Stimulated activated CD4-positive, alpha-beta T cell treated with anti-CD3 and anti-CD28 coated beads, Interleukin-1b, Interleukin-23, amount 100 ng/mL, for 1 hour (primary cell): ENCODE measurements around the gene PRR19.
"Not testable (repeated sequence)": the region's sequence is repeated elsewhere in the genome, so short reads cannot be mapped to it uniquely, and the experiment has no call there.

Source experiments
- DNase-seq, 2 donors: peaks; one replicate each; pipeline ENCODE4 v3.0.0-alpha.2; 2020; ENCODE audit warnings: low read depth in 2 of 2

PRR19 gene

DNA sequence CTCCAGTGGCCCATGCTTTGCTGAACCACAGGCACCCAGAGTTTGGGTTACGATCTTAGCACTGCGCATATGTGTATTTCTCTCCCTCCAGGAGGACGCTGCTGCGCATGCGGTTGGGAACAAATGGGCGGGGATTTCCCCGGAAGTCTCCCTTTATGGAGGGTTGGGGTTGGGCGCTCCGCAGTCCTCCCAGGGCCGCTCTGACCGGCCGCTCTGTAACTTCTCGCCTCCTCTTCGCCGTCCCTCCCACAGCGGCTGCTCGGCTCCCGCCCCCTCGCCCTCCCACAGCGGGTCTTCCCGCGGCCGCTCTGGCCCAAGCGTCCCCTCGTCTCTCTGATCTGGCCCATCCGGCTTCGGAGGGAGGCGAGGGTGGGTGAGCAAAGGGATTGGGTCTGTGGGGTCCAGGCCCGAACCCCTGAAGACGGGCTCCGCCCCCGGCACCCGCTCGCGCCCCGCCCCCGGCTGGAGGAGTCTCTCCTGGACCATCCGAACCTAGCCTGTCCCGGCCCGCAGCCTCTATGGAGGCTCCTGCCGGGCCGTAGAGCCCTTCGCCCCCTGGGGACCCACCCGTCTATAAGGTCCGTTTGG lies 23.5 kb downstream of the PRR19 start, which contains the start of gene MEGF8:
TSS of gene MEGF8 (plus strand) at position 328 of the 588 bp plus-strand sequence. CDS start 609 bp downstream, outside the sequence.
- DNase-seq: peak; percentile 96

DNA sequence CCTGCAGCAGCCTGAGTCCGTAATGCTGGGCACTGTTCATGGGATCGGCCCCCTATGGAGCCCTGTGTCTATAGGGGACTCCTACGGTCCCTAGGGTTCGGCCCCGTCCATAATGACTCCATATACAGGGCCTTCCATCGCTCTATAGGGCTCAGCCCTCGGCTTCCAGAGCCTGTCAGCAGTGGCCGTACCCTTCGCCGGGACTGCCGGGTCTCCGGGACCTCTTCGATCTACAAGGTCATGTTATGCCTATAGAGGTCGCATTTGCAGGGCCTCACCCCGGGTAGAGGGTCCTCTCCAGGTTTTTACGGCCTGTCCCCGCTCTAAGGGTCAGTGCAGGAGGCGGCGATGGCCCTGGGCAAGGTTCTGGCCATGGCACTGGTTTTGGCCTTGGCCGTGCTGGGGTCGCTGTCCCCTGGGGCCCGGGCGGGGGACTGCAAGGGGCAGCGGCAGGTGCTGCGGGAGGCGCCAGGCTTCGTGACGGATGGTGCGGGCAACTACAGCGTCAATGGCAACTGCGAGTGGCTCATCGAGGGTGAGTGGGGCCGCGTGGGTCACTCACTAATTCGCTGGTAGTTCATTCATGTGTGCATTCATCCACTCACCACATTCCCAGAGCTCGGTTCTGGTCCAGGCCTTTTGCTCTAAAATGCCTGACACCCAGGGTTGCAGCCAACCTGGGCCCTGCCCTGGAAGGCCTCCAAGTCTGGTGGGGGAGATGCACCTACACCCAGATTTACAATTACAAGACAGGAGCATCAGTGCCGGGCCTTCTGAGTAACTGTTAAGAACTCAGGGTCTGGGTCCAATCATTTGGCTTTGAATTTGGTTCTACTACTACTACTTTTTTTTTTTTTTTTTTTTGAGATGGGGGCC lies 24.2 kb downstream of the PRR19 start:
- no peak for DNase-seq

DNA sequence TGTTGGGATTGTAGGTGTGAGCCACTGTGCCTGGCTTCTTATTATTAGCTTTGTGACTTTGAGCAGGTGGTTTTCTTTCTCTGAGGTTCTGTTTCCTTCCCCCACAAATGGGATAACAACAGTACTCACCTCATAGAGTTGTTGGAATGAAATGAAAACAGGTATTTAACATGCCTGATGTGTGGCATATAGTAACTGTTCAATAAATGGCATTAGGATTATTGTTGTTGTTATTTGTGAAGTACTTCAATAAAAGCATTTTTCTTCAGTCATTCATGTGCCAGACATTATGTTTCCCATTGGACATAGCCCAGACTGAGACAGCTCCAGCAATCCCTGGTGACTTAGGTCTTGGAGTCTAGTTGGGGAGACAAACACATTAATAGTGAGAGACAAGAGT lies 25.0 kb downstream of the PRR19 start:
- DNase-seq: no peak

DNA sequence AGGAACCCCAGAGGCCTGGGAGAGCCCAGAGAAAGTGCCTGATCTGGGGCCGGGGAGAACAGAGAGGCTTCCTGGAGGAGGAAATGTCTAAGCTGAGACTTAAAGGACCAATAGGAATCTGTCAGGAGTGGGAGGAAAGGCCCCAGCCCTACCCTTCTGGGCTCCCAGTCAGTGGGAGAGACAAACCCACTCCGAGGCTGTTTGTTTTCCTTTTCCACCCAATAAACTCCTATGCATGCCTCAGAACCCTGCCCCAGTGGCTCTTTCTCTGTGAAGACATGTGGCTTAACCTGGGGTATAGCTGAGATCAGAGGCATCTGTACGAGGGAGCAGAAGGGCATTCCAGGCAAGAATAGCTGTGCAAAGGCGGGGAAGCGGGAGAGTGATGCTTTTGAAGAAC lies 25.4 kb downstream of the PRR19 start:
- no peak for DNase-seq

DNA sequence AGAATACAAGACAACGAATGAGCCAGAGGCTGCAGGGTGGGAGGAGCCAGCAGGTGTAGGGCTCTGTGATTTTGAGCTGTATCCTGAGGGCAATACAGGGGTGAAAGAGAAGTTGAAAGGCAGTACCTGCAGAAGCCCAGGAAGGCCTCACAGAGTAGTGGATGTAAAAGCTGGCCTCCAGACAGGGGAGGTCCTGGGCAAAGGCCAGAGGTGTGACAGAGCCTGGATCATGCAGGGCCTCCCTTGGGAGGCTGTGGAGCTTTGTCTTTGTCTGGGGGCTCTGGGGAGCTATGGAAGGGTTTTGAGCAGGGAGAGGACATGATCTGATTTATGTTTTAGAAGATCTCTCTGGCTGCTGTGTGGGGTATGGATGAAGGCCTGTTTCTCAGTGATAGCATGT lies 26.2 kb downstream of the PRR19 start:
- DNase-seq: no peak

DNA sequence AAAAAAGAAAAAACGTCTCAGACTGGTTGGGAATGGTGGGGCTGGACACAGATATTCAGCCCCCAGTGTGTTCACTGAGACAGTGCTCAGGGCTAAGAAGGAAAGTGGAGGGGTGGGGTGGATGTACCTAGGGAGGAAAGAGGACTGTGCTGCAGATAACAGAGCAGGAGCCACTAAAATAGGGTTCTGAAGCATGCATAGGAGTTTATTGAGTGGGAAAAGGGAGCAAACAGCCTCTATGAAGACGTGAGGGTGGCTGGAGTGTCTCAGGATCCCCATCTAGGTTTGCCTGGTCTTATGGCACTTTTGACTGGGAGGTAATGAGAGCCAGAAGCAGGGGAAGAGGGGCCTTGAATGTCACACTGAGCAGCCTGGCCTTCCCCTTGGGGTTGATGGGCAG lies 26.9 kb downstream of the PRR19 start:
- no peak for DNase-seq

DNA sequence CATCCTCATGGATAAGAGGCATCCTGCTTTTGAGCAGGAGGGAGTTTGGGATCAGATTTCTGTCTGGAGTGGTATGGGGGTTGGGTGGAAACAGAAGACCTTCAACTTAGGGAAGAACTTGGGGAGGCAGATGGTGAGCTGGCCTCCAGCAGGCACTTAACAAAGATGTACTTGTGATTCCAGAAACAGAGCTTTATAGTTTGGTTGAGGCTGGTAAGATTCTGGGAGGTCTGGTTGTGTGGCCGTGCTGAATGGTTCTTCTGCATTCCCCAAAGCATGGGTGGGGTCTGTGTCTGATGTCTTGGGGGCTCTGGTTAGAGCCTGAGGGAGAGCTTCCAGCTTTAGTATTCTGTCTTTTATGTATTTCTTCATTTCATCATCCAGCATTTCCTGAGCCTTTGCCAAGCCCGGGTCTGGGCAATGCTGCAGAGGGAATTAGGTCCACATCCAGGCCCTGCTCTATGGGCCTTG lies 28.3 kb downstream of the PRR19 start:
- no peak for DNase-seq

DNA sequence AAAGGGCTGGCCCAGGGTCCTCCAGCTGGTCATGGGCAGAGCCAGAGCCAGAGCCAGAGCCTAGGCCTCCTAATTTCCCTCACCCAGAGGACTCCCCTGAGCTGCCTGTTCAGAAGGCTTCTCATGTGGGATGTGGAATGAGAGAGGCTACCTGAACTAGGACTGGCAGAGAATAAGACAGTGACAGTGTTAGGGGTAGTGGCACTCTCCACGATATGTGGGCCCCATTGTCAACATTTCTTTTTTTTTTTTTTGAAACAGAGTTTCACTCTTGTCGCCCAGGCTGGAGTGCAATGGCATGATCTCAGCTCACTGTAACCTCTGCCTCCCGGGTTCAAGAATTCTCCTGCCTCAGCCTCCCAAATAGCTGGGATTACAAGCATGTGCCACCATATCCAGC lies 29.4 kb downstream of the PRR19 start:
- DNase-seq: not testable (repeated sequence)

DNA sequence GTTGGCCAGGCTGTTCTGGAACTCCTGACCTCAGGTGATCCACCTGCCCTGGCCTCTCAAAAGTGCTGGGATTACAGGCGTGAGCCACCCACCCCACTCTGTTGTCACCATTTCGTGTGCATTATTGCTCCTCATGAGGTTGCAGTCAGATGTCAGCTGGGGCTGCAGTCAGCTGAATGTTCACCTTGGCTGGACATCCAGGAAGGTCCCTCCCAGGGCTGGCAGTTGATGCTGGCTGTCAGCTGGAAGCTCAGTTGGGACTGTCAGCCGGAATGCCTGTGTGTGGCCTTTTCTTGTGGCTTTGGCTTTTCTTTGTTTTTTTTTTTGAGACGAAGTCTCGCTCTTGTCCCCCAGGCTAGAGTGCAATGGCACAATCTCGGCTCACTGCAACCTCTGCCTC lies 30.1 kb downstream of the PRR19 start:
- no peak for DNase-seq

DNA sequence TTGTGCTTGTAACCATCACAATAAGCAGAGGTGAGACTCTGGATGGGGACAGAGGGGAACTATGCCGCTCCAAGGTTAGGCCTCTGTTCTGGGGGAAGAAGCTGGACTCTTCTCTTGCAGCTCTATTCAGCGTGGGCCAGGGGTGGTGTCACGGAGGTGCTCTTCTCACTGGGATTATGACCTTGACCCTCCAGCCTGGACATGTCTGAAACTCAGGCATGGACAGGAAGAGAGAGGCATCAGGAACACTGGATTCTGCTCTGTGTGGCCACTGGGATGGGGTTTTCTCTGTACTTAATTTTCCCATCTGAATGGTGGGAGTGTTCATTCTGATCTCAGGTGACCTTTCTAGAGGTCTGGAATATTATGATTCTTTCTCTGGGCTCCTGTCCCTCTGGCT lies 31.1 kb downstream of the PRR19 start:
- no peak for DNase-seq

DNA sequence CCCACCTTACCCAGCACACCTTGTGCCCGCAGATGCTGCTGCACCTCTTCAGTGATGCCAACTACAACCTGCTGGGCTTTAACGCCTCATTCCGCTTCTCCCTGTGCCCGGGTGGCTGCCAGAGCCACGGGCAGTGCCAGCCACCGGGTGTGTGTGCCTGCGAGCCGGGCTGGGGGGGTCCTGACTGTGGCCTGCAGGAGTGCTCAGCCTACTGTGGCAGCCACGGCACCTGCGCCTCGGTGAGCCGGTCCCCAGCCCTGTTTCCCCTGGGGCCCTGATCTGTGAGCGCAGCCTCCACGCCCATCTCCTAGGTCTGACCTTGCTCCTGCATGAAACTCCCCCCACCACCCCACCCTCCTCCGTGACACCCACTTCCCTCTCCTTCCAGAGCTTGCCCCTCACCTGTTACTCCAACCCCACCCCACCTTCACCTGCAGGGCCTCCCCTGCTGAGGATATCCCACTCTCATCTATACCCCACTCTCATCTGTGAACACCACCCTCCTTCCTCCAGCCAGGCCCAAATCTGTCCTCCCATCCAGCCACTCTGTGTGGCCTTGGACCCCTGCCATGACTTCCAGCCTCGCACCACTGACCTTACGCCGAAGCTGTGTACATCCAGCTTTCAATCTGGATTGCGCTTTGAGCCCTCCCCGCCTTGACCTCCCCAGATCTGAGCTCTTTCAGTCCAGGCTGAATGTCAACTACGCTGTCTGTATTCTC lies 32.2 kb downstream of the PRR19 start:
- no peak for DNase-seq

DNA sequence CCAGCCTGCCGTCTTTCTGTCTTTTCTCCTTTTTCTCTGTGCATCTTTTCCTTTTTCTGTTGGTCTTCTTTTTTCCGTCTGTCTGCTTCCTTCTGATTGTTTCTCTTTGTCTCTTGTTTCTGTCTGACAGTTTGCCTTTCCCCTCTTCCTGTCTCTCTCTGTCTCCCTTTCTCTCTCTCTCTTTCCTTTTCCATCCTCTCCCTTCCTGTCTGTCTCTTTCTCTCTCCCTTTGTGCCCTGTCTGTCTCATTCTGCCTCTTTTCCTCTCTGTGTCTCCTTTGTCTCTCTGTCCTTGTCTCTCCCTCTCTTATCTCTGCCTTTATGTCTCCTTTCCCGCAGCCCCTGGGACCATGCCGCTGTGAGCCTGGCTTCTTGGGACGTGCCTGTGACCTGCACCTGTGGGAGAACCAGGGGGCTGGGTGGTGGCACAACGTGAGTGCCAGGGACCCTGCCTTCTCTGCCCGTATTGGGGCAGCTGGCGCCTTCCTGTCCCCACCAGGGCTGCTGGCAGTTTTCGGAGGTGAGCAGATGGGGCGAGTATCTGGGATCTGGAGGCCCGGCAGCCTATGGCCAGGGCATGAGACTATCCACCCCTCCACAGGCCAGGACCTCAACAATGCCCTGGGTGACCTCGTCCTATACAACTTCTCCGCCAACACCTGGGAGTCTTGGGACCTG lies 32.9 kb downstream of the PRR19 start:
- no peak for DNase-seq

DNA sequence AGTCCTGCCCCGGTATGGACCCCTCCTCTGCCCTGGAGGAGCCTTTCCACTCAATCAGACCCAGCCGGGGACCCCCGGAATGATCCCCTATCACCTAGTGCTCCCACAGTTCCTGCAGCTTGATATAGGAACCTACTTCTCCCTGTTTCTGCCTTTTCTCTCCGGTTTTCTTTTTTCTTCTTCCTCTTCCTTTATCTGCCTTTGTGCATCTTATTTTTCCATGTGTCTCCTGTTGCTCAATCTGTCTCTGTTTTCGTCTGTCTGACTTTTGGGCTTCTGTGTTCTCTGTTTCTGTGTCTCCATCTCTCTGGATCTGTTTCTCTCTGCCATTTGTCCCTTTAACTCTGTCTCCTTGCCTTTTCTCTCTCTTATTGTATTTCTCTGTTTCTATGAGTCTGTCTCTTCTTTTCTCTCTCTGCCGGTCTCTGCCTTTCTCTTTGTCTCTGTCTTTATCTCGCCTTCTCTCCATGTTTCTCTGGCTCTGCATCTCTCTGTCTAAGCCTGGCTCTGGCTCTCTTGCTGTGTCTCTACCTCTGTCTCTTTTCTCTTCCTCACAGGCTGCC lies 33.5 kb downstream of the PRR19 start:
- no peak for DNase-seq

DNA sequence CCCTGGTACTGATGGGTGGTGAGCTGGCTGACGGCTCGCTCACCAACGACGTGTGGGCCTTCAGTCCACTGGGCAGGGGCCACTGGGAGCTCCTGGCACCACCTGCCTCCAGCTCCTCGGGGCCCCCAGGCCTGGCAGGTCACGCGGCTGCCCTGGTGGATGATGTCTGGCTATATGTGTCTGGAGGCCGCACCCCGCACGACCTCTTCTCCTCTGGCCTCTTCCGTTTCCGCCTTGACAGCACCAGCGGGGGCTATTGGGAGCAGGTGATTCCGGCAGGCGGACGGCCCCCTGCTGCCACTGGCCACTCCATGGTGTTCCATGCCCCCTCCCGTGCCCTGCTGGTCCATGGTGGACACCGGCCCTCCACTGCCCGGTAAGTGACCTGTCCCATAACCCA lies 34.0 kb downstream of the PRR19 start:
- DNase-seq: no peak

DNA sequence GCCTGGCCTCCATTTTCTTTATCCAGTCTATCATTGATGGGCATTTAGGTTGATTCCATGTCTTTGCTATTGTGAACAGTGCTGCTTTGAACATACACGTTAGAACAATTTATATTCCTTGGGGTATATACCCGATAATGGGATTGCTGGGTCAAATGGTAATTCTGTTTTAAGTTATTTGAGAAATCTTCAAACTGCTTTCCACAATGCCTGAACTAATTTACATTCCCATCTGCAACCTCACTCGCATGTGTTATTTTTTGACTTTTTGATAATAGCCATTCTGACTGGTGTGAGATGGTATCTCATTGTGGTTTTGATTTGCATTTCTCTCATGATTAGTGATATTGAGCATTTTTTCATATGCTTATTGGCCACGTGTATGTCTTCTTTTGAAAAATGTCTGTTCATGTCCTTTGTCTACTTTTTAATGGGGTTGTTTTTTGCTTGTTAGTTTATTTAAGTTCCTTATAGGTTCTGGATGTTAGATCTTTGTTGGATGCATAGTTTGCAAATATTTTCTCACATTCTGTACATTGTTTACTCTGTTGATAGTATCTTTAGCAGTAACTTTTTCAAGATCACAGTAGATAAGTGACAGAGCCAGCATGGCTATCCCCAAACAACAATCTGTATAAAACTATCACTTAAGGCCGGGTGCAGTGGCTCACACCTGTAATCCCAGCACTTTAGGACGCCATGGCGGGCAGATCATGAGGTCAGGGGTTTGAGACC lies 37.4 kb downstream of the PRR19 start:
- not testable (repeated sequence) for DNase-seq

DNA sequence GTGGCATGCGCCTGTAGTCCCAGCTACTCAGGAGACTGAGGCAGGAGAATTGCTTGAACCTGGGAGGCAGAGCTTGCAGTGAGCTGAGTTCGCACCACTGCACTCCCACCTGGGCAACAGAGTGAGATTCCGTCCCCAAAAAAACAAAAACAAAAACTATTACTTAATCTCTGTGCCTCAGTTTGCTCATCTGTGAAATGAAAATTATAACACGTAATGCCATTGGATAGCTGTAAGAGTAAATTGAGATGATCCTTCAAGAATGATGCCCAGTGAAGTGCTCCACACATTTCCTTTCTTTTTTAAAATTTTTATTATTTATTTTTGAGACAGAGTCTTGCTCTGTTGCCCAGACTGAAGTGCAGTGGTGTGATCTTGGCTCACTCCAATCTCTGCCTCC lies 38.0 kb downstream of the PRR19 start:
- not testable (repeated sequence) for DNase-seq

DNA sequence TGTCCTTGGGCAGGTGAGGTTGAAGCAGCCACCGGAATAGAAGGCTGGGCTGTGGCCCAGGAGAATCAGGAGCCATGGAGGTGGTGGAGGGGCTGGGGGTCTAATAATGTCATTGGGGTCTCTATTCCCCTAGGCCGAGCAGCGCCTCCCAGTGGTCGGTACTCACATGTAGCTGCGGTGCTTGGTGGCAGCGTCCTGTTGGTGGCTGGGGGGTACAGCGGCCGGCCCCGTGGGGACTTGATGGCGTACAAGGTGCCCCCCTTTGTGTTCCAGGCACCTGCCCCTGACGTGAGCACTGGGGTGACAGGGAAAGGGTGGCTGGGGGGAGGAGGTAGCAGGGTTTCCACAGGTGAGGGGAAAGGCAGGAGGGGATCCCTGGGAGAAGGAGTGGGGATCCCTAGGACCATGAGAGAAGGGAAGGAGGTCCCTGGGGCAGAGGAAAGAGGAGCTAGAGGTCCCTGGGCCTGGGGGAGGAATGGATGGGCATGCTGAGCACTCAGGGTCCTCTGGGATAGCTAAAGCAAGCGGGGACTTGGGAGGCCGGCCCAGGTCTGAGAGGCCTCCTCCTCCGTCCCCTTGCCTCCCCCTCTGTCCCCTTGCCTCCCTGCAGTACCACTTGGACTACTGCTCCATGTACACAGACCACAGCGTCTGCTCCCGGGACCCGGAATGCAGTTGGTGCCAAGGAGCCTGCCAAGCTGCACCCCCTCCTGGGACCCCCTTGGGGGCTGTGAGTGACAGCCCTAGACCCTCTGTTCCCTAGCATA lies 41.6 kb downstream of the PRR19 start:
- DNase-seq: no peak

DNA sequence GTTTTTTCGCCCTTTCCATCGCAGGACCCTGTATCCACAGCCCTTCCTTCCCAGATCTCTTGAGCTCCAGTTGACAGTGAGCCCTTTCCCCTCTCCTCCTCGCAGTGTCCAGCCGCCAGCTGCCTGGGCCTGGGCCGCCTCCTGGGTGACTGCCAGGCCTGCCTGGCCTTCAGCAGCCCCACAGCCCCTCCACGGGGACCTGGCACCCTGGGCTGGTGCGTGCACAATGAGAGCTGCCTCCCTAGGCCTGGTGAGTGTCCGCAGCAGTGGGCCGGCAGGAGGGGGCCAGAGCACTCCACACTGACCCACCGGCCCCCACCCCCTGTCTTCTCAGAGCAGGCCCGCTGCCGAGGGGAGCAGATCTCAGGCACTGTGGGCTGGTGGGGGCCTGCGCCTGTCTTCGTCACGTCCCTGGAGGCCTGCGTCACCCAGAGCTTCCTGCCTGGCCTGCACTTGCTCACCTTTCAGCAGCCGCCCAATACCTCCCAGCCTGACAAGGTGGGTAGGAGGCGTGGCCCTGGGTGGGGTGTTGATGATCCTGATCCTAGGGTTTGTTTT lies 42.5 kb downstream of the PRR19 start:
- DNase-seq: no peak

DNA sequence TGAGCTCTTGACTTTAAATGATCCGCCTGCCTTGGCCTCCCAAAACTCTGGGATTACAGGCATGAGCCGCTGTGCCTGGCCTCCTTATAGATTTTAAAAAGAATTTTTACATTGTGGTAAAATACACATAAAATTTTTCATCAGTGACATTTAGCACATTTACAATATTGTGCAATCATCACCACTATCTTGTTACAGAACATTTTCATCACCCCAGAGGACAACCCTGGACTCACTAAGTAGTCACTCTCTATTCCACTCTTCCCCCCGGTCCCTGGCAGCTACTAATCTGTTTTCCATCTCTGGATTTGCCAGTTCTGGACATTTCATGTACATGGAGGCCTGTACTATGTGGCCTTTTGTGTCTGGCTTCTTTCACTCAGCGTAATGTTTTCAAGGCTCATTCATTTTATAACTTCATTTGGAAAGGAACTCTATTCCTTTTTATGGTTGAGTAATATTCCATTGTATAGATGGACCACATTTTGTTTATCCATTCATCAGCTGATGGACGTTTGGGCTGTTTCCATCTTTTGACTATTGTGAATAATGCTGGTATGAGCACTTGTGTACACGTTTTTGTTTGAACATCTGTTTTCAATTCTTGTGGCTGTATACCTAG lies 43.4 kb downstream of the PRR19 start:
- DNase-seq: no peak
